ENCODE results near the gene CFAP299. TPM values are rescaled to one million over a fixed set of nuclear protein-coding genes. Genes with fewer than 3 reads are reported as not detected.

CFAP299 gene
- total RNA-seq, 1 donor from 2014 or later = not detected

GRCh38 chr4:80301884-80302283 lies 33.6 kb upstream of the CFAP299 start:
- peaks cover 1% of the 10 kb centered on the region for H3K27me3 Mint-ChIP-seq (ENCODE audit: low read depth, unreplicated experiment)
- no peaks in the 10 kb centered on the region for H3K36me3 Mint-ChIP-seq (ENCODE audit: low read depth, unreplicated experiment)
- peaks cover 19% of the 10 kb centered on the region for H3K4me1 Mint-ChIP-seq (ENCODE audit: low read depth, unreplicated experiment)
- no peak overlapping the region for H2AFZ ChIP-seq (ENCODE audit: low read depth, low read length)
- no peaks in the 10 kb centered on the region for H3K79me2 ChIP-seq (ENCODE audit: insufficient read depth, low read length)
- H3K4me1 ChIP-seq (ENCODE audit: insufficient read depth, low read length) = peaks cover 20% of the 10 kb centered on the region
- no peak overlapping the region for H3K27ac Mint-ChIP-seq (ENCODE audit: unreplicated experiment)
- H3K4me3 ChIP-seq (ENCODE audit: insufficient read depth, low read depth, low read length) = no peak overlapping the region
- H3K4me3 Mint-ChIP-seq (ENCODE audit: unreplicated experiment) = no peak overlapping the region
- H3K27me3 ChIP-seq (ENCODE audit: insufficient read depth, low read length) = no peaks in the 10 kb centered on the region
- TF ChIP-seq EZH2 (IDR thresholded peaks at IDR 0.05; ENCODE audit: insufficient read depth, low read length) = no peak
- no peak for TF ChIP-seq CTCF (IDR thresholded peaks at IDR 0.05; ENCODE audit: insufficient read depth, low read depth, low read length)
- no peaks in the 10 kb centered on the region for H4K20me1 ChIP-seq (ENCODE audit: insufficient read depth, low read length)
- H3K4me2 ChIP-seq (ENCODE audit: low read length) = no peak overlapping the region
- DNase-seq (ENCODE audit: low read depth) = no peak
- H3K9me3 Mint-ChIP-seq (ENCODE audit: unreplicated experiment) = no peaks in the 10 kb centered on the region
- H3K36me3 ChIP-seq (ENCODE audit: insufficient read depth, low read length) = no peaks in the 10 kb centered on the region
- no peak overlapping the region for H3K9ac ChIP-seq (ENCODE audit: low read length)
- no peaks in the 10 kb centered on the region for H3K9me3 ChIP-seq (ENCODE audit: insufficient read depth, low read depth, low read length)
- H3K27ac ChIP-seq (ENCODE audit: low read depth, low read length) = no peak overlapping the region
- FAIRE-seq = no peak

- no peak overlapping the region for H3K4me3 Mint-ChIP-seq (ENCODE audit: unreplicated experiment)
- no peak for DNase-seq (ENCODE audit: low read depth)
- Histone ChIP-seq H2AFZ (ENCODE audit: low read depth, low read length) (no peak overlapping the region), H3K9ac (ENCODE audit: low read length) (no peak overlapping the region), H3K4me1 (ENCODE audit: insufficient read depth, low read length) (peaks cover 29% of the 10 kb centered on the region), H3K27ac (ENCODE audit: low read depth, low read length) (no peak overlapping the region), H3K36me3 (ENCODE audit: insufficient read depth, low read length) (no peaks in the 10 kb centered on the region), H3K79me2 (ENCODE audit: insufficient read depth, low read length) (no peaks in the 10 kb centered on the region), H3K9me3 (ENCODE audit: insufficient read depth, low read depth, low read length) (no peaks in the 10 kb centered on the region), H4K20me1 (ENCODE audit: insufficient read depth, low read length) (no peaks in the 10 kb centered on the region), H3K27me3 (ENCODE audit: insufficient read depth, low read length) (no peaks in the 10 kb centered on the region), H3K4me2 (ENCODE audit: low read length) (no peak overlapping the region), H3K4me3 (ENCODE audit: insufficient read depth, low read depth, low read length) (no peak overlapping the region)
- peaks cover 26% of the 10 kb centered on the region for H3K4me1 Mint-ChIP-seq (ENCODE audit: low read depth, unreplicated experiment)
- H3K9me3 Mint-ChIP-seq (ENCODE audit: unreplicated experiment) = no peaks in the 10 kb centered on the region
- H3K36me3 Mint-ChIP-seq (ENCODE audit: low read depth, unreplicated experiment) = no peaks in the 10 kb centered on the region
- H3K27ac Mint-ChIP-seq (ENCODE audit: unreplicated experiment) = no peak overlapping the region
- H3K27me3 Mint-ChIP-seq (ENCODE audit: low read depth, unreplicated experiment) = peaks cover 1% of the 10 kb centered on the region
- TF ChIP-seq CTCF (IDR thresholded peaks at IDR 0.05; ENCODE audit: insufficient read depth, low read depth, low read length) = no peak
- TF ChIP-seq EZH2 (IDR thresholded peaks at IDR 0.05; ENCODE audit: insufficient read depth, low read length) = no peak
- FAIRE-seq = no peak
These were observed 32.8 kb upstream of the CFAP299 start for GRCh38 chr4:80302616-80303223.

- peak; percentile 98 for FAIRE-seq
- no peaks in the 10 kb centered on the region for H3K79me2 ChIP-seq (ENCODE audit: insufficient read depth, low read length)
- Mint-ChIP-seq H3K36me3 (ENCODE audit: low read depth, unreplicated experiment) (no peaks in the 10 kb centered on the region), H3K4me1 (ENCODE audit: low read depth, unreplicated experiment) (peaks cover 47% of the 10 kb centered on the region), H3K9me3 (ENCODE audit: unreplicated experiment) (no peaks in the 10 kb centered on the region), H3K4me3 (ENCODE audit: unreplicated experiment) (no peak overlapping the region), H3K27ac (ENCODE audit: unreplicated experiment) (peak overlapping the region; percentile 94), H3K27me3 (ENCODE audit: low read depth, unreplicated experiment) (no peaks in the 10 kb centered on the region)
- H3K4me3 ChIP-seq (ENCODE audit: insufficient read depth, low read depth, low read length) = no peak overlapping the region
- peak overlapping the region; percentile 82 for H3K4me2 ChIP-seq (ENCODE audit: low read length)
- H4K20me1 ChIP-seq (ENCODE audit: insufficient read depth, low read length) = no peaks in the 10 kb centered on the region
- H2AFZ ChIP-seq (ENCODE audit: low read depth, low read length) = no peak overlapping the region
- H3K9ac ChIP-seq (ENCODE audit: low read length) = peak overlapping the region; percentile 55
- peak overlapping the region; percentile 95 for H3K27ac ChIP-seq (ENCODE audit: low read depth, low read length)
- no peaks in the 10 kb centered on the region for H3K27me3 ChIP-seq (ENCODE audit: insufficient read depth, low read length)
- H3K4me1 ChIP-seq (ENCODE audit: insufficient read depth, low read length) = peaks cover 52% of the 10 kb centered on the region
- H3K36me3 ChIP-seq (ENCODE audit: insufficient read depth, low read length) = no peaks in the 10 kb centered on the region
- H3K9me3 ChIP-seq (ENCODE audit: insufficient read depth, low read depth, low read length) = no peaks in the 10 kb centered on the region
- DNase-seq (ENCODE audit: low read depth) = peak; percentile 83
- TF ChIP-seq CTCF (IDR thresholded peaks at IDR 0.05; ENCODE audit: insufficient read depth, low read depth, low read length) (no peak), EZH2 (IDR thresholded peaks at IDR 0.05; ENCODE audit: insufficient read depth, low read length) (no peak)
These were observed 30.1 kb upstream of the CFAP299 start for GRCh38 chr4:80305466-80305865.
